ENCODE data around the gene PGGHG.

DNA sequence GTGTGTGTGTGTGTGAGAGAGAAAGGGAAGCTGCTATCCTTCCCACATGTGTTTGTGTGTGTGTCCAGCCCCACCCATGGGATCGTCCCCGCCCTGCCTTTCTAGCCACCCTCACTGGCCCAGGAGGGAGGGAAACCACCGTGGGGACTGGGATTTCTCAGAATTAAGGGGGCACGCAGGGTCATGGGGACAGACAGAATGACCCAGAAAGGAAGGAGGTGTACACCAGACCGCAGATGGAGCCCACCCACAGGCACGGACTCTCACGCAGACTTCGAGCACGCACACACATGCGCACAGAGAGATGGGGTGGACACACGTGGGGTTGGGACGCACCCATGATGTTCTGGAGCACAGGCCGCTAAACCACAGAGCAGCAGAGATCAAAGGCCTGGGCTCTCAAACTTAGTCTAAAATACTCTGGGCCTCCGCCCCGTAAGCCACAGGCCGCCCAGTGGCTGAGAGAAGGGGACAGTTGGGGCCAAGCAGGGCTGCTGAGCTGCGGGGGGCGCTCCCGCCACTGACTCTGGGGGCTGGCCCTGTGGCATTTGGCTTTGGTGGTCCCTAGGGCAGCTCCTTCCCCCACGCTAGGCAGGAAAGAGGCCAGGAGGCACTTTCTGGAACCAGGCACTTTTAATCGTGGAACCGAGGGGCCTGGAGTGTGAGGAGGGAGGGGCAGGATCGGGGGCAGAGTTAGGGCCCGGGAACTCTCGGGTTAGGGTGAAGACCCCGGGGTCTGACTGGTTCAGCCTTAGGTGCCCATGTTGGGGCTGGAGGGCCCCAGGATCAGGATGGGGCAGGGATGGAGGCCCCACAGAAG, 8.9 kb downstream of the PGGHG start:
- TF ChIP-seq, protein P1, sequence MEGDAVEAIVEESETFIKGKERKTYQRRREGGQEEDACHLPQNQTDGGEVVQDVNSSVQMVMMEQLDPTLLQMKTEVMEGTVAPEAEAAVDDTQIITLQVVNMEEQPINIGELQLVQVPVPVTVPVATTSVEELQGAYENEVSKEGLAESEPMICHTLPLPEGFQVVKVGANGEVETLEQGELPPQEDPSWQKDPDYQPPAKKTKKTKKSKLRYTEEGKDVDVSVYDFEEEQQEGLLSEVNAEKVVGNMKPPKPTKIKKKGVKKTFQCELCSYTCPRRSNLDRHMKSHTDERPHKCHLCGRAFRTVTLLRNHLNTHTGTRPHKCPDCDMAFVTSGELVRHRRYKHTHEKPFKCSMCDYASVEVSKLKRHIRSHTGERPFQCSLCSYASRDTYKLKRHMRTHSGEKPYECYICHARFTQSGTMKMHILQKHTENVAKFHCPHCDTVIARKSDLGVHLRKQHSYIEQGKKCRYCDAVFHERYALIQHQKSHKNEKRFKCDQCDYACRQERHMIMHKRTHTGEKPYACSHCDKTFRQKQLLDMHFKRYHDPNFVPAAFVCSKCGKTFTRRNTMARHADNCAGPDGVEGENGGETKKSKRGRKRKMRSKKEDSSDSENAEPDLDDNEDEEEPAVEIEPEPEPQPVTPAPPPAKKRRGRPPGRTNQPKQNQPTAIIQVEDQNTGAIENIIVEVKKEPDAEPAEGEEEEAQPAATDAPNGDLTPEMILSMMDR (optimal IDR thresholded peaks at IDR 0.05 in 1 of 3, IDR thresholded peaks at IDR 0.05 in 1 of 3, conservative IDR thresholded peaks at IDR 0.05 in 1 of 3; ENCODE audit: extremely low read depth in 1 of 3, insufficient read depth in 2 of 3, low read length in 3 of 3) = no peak
- TF ChIP-seq EZH2 (IDR thresholded peaks at IDR 0.05; ENCODE audit: low read length) = no peak

Measured in keratinocyte (primary cell).